Ishikawa (cell line): ENCODE data around the gene TNFRSF6B.

ENCODE experiments used
- CEBPB ChIP-seq: IDR thresholded peaks from 2 replicates; pipeline ENCODE4 v1.6.1; 2012
- CREB1 ChIP-seq: IDR thresholded peaks from 2 replicates; pipeline ENCODE4 v1.6.1; 2012; ENCODE audit warnings: low read depth
- EGR1 ChIP-seq: IDR thresholded peaks from 2 replicates; pipeline ENCODE4 v1.6.1; 2012
- EP300 ChIP-seq: IDR thresholded peaks from 2 replicates; pipeline ENCODE4 v1.6.1; 2012; ENCODE audit warnings: borderline replicate concordance
- FOXM1 ChIP-seq: IDR thresholded peaks from 2 replicates; pipeline ENCODE4 v1.6.1; 2012; ENCODE audit warnings: low read depth, borderline replicate concordance
- MAX ChIP-seq: IDR thresholded peaks from 2 replicates; pipeline ENCODE4 v1.6.1; 2012
- RAD21 ChIP-seq: IDR thresholded peaks from 2 replicates; pipeline ENCODE4 v1.6.1; 2012; ENCODE audit warnings: low read depth
- REST ChIP-seq: IDR thresholded peaks from 2 replicates; pipeline ENCODE4 v1.6.1; 2012; ENCODE audit warnings: low read depth, mild to moderate bottlenecking
- TAF1 ChIP-seq: IDR thresholded peaks from 2 replicates; pipeline ENCODE4 v1.6.1; 2012; ENCODE audit warnings: low read depth, mild to moderate bottlenecking
- TCF12 ChIP-seq: IDR thresholded peaks from 2 replicates; pipeline ENCODE4 v1.6.1; 2012; ENCODE audit warnings: low read depth
- TEAD4 ChIP-seq: IDR thresholded peaks from 2 replicates; pipeline ENCODE4 v1.6.1; 2012
- YY1 ChIP-seq: IDR thresholded peaks from 2 replicates; pipeline ENCODE4 v1.6.1; 2012; ENCODE audit warnings: low read depth
- TF ChIP-seq, protein P1 (sequence below): IDR thresholded peaks from 2 replicates; pipeline ENCODE4 v1.6.1; 2012

DNA sequence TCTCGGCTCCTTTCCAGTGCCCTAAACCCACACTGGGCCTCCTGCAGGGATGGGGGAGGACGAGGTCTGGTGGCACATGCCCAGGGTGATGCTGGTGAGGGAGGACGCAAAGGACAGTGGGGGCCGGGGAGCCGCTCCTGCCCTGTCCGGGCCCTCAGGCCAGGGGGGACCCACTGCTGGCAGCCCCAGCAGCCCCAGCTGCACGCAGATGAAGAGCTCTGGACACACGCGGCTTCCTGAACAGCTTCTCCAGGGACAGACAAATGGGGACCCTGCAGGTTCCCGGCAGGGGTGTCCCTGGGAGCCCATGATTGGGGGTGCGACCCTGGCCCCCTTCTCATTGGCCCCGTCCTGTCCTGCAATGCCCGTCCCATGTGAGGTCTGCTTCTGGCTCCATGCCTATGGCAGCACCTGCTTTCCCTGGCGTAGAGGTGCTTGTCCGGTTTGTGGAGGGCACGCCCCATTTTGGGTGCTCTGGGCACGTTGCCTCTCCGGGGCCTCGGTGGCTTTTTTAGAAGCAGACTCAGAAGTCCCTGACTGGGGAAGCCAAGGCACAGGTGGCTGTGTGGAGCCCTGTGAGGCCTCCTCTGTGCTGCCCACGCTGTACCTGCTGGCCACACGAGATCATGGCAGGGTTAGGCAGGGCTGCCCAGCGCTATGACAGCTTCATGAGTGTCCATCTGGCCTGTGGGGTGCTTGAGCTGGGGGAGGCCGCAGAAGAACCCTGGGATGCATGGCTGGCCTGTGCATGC, 15.4 kb upstream of the TNFRSF6B start:
- TF ChIP-seq MAX (no peak), TCF12 (no peak), REST (no peak), CEBPB (no peak), EGR1 (no peak), YY1 (no peak), TAF1 (no peak), EP300 (no peak), CREB1 (no peak), TEAD4 (no peak), RAD21 (no peak), FOXM1 (no peak)
- TF ChIP-seq, protein P1, sequence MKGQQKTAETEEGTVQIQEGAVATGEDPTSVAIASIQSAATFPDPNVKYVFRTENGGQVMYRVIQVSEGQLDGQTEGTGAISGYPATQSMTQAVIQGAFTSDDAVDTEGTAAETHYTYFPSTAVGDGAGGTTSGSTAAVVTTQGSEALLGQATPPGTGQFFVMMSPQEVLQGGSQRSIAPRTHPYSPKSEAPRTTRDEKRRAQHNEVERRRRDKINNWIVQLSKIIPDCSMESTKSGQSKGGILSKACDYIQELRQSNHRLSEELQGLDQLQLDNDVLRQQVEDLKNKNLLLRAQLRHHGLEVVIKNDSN, result no peak
